Stimulated activated CD4-positive, alpha-beta T cell treated with anti-CD3 and anti-CD28 coated beads, Interleukin-12 subunit alpha, Interleukin-12 subunit beta, amount 100 ng/mL, for 48 hours (primary cell): Measurements from ENCODE around the gene TMEM126A.
"Not testable (repeated sequence)": the region's sequence is repeated elsewhere in the genome, so short reads cannot be mapped to it uniquely, and the experiment has no call there.

Source experiments
- DNase-seq, 3 donors: peaks; one replicate each; pipeline ENCODE4 v3.0.0-alpha.2; 2020; ENCODE audit warnings: low read depth in 2 of 3, low spot score in 1 of 3

TMEM126A gene

GRCh38 chr11:85656777-85657176 lies 9.0 kb downstream of the TMEM126A start:
- no peak for DNase-seq

GRCh38 chr11:85658180-85658579 lies 10.4 kb downstream of the TMEM126A start:
- no peak for DNase-seq

- DNase-seq = no peak
Observed at GRCh38 chr11:85661972-85662664, 14.4 kb downstream of the TMEM126A start.

- no peak for DNase-seq
Observed at GRCh38 chr11:85663080-85663752, 15.4 kb downstream of the TMEM126A start.

- DNase-seq = peak; percentile 77 to 83 (median 79)
Observed at GRCh38 chr11:85663753-85664614, 16.2 kb downstream of the TMEM126A start.

- DNase-seq = peak; percentile 93 to 95 (median 95)
Observed at GRCh38 chr11:85664615-85665481, 17.1 kb downstream of the TMEM126A start, which contains the start of gene CREBZF. Gene CREBZF, minus strand, starts transcription at chr11:85665129. Its CDS starts 254 bp downstream, at chr11:85664875.

GRCh38 chr11:85665733-85666132 lies 18.0 kb downstream of the TMEM126A start:
- DNase-seq = no peak

- DNase-seq = no peak
Observed at GRCh38 chr11:85666687-85667086, 18.9 kb downstream of the TMEM126A start.

- DNase-seq = no peak
Observed at GRCh38 chr11:85668157-85668556, 20.4 kb downstream of the TMEM126A start.

GRCh38 chr11:85670949-85671663 lies 23.3 kb downstream of the TMEM126A start:
- DNase-seq = not testable (repeated sequence)

GRCh38 chr11:85672105-85672902 lies 24.5 kb downstream of the TMEM126A start:
- no peak for DNase-seq

- DNase-seq = no peak
Observed at GRCh38 chr11:85673393-85673792, 25.6 kb downstream of the TMEM126A start.

GRCh38 chr11:85679576-85679975 lies 31.8 kb downstream of the TMEM126A start:
- no peak for DNase-seq

GRCh38 chr11:85680897-85681296 lies 33.1 kb downstream of the TMEM126A start:
- no peak for DNase-seq

- peak; percentile 47 to 60 (median 53) for DNase-seq
Observed at GRCh38 chr11:85682330-85683305, 34.9 kb downstream of the TMEM126A start.

- DNase-seq = no peak
Observed at GRCh38 chr11:85685125-85685819, 37.5 kb downstream of the TMEM126A start.

GRCh38 chr11:85685820-85686459 lies 38.2 kb downstream of the TMEM126A start, which contains the start of gene CCDC89:
Gene CCDC89, minus strand, starts transcription at chr11:85686195. Its CDS starts 65 bp downstream, at chr11:85686130.
- no peak for DNase-seq
